Esophagus (tissue), 2 donors: Measurements from ENCODE around the gene WSB1. TPM values are rescaled to one million over a fixed set of nuclear protein-coding genes. Genes with fewer than 3 reads are reported as not detected.
A peak's percentile ranks its signal among the peaks of the same experiment; 100 is the strongest.

Source experiments
- H3K27ac ChIP-seq, 2 donors: one replicate each; pipeline ENCODE4 v1.5.1; 2013; ENCODE audit warnings: low read depth in 2 of 2, mild to moderate bottlenecking in 2 of 2, inconsistent platforms in 1 of 2, low read length in 1 of 2, moderate library complexity in 1 of 2
- H3K27me3 ChIP-seq, 2 donors: one replicate each; pipeline ENCODE4 v1.6.1; 2013; ENCODE audit warnings: low read length in 2 of 2, control low read depth in 1 of 2, mild to moderate bottlenecking in 1 of 2; ENCODE audit not compliant: insufficient read depth in 2 of 2, control insufficient read depth in 1 of 2
- H3K36me3 ChIP-seq, 2 donors: one replicate each; pipeline ENCODE4 v1.6.1; 2013; ENCODE audit warnings: low read length in 1 of 2; ENCODE audit not compliant: control insufficient read depth in 2 of 2, insufficient read depth in 2 of 2
- H3K4me1 ChIP-seq, 2 donors: one replicate each; pipeline ENCODE4 v1.6.1; 2013; ENCODE audit warnings: low read length in 1 of 2; ENCODE audit not compliant: control insufficient read depth in 2 of 2, insufficient read depth in 2 of 2
- H3K4me3 ChIP-seq, 2 donors: one replicate each; pipeline ENCODE4 v1.5.1; 2013; ENCODE audit warnings: low read length in 2 of 2, mild to moderate bottlenecking in 2 of 2, low read depth in 1 of 2, moderate library complexity in 1 of 2
- H3K9me3 ChIP-seq, 2 donors: one replicate each; pipeline ENCODE4 v1.6.1; 2013; ENCODE audit warnings: mild to moderate bottlenecking in 2 of 2, low read depth in 1 of 2, low read length in 1 of 2, moderate library complexity in 1 of 2; ENCODE audit not compliant: control insufficient read depth in 2 of 2, insufficient read depth in 1 of 2
- WGBS, 2 donors: extraction: QIAGEN DNeasy Blood & Tissue Kit; methylation state at CpG; one replicate each; pipeline ENCODE4 v1.1.7; 2013; 5-methylcytosine and 5-hydroxymethylcytosine counted together
- polyA plus RNA-seq, 2 donors: library from polyadenylated mRNA; stranded (reverse); fragments of 200-250 nt; gene quantifications; one replicate each; pipeline ENCODE4 v1.2.3, GENCODE V29; 2013
- donor health status: healthy with polysubstance abuse.
- donor health status: Bipolar disorder and iron deficiency.

Gene WSB1
- polyA plus RNA-seq, 2 donors, result 64.4 to 67.1 TPM

DNA sequence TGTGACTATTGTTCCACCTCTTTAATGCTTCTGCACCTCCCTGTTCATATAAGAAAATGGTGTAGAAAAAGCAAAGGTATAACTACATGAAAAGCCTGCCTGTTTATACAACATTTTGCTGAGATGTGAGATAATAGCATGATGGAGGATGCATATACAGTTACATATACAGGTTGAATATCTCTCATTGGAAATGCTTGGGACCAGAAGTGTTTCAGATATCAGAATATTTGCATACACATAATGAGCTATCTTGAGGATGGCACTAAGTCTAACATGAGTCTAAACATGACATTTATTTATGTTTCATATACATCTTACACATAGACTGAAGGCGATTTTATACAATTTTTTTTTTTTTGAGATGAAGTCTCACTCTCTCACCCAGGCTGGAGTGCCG, 5.7 kb upstream of the WSB1 start:
- Histone ChIP-seq H3K9me3 (no peaks in the 10 kb centered on the region), H3K4me1 (no peaks in the 10 kb centered on the region), H3K4me3 (no peak overlapping the region), H3K27ac (no peak overlapping the region), H3K36me3 (no peaks in the 10 kb centered on the region), H3K27me3 (no peaks in the 10 kb centered on the region)
- WGBS, 2 donors, result 81 to 89% methylated on average over 2 of the region's 2 CpGs

DNA sequence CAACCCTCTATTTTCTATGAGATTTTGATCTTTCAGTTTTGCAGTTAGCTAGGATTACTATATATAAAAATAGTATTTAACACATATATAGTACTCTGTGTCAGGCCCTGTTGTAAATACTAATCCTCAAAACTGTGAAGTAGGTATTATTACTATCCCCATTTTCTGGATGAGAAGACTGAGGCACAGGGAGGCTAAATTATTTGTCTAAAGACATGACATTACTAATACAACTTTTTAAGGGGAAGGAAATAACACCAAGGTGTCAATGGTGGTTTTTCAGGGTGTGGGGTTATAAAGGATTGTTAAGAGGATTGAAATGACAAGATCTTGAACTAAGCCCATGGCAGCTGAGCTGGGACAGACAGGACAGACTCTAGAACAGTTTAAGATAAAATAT, 4.1 kb upstream of the WSB1 start:
- H3K36me3 ChIP-seq, result no peaks in the 10 kb centered on the region
- H3K27me3 ChIP-seq, result no peaks in the 10 kb centered on the region
- no peak overlapping the region for H3K4me3 ChIP-seq
- no peak overlapping the region for H3K27ac ChIP-seq
- H3K9me3 ChIP-seq, result no peaks in the 10 kb centered on the region
- H3K4me1 ChIP-seq, result peaks cover 0 to 3% of the 10 kb centered on the region in 2 donors

DNA sequence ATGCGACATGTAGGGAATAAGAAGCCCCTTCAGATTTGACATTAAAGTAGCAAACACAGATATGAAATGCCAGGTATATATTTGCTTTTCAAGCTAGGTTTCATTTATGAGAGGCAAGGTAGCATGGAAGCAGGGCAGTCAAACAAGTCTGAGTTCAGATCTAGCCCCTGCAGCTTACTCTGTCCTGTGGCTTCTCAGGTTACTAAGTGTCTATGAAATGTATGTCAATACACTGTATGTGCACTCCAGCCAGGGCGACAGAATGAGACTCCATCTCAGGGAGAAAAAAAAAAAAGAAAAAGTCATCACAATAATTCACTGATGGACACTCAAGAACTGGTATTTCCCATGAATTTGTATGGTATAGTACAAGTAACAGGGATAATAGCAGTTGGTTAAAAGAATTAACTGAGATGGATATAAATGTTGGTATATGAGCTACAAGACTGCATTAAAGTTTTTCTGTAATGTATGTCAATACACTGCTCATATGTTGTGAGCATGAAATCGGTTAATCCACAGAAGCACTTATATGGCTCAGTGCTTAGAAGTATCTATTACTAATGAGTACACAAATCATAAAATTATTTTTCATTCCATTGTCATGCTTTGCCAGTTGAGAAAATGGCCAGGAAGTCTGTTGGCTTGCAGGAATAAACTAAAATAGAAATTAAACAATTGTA, 2.9 kb upstream of the WSB1 start:
- WGBS, 2 donors, result 84 to 94% methylated on average over 3 of the region's 3 CpGs
- H3K27ac ChIP-seq, result no peak overlapping the region
- no peak overlapping the region for H3K4me3 ChIP-seq
- H3K4me1 ChIP-seq, result peaks cover 0 to 3% of the 10 kb centered on the region in 2 donors
- no peaks in the 10 kb centered on the region for H3K9me3 ChIP-seq
- no peaks in the 10 kb centered on the region for H3K27me3 ChIP-seq
- H3K36me3 ChIP-seq, result no peaks in the 10 kb centered on the region

DNA sequence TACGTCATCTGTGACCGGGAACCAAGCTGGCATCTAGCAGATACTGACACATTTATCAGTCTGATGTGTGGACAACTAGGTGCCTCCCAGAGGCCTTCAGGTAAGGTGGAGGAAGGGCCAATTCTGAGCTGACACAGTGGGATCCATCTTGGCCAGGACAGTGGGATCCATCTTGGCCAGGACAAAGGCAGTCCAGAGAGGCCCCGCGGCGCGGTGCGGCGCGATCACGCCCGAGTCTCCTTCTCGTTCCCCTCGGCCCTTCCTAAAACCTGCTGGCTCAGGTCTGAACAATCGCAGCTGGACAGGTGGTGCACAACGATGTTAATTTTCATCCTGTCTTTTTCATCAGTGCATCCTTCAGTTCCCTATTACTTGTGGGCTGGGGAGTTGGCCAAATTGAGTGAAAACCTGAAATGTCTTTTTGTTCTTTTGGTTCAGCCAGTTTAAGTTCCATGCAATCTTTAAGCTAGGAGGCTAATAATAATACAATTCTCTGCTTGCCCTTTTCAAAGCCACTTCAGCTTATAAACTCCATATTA, 486 bp upstream of the WSB1 start:
- Histone ChIP-seq H3K9me3 (no peaks in the 10 kb centered on the region), H3K4me1 (peaks cover 0 to 5% of the 10 kb centered on the region in 2 donors), H3K27me3 (no peaks in the 10 kb centered on the region), H3K4me3 (peak overlapping the region; percentile 96 to 100), H3K27ac (peak overlapping the region; percentile 100), H3K36me3 (no peaks in the 10 kb centered on the region)
- 89 to 91% methylated on average over 15 of the region's 15 CpGs for WGBS, 2 donors

DNA sequence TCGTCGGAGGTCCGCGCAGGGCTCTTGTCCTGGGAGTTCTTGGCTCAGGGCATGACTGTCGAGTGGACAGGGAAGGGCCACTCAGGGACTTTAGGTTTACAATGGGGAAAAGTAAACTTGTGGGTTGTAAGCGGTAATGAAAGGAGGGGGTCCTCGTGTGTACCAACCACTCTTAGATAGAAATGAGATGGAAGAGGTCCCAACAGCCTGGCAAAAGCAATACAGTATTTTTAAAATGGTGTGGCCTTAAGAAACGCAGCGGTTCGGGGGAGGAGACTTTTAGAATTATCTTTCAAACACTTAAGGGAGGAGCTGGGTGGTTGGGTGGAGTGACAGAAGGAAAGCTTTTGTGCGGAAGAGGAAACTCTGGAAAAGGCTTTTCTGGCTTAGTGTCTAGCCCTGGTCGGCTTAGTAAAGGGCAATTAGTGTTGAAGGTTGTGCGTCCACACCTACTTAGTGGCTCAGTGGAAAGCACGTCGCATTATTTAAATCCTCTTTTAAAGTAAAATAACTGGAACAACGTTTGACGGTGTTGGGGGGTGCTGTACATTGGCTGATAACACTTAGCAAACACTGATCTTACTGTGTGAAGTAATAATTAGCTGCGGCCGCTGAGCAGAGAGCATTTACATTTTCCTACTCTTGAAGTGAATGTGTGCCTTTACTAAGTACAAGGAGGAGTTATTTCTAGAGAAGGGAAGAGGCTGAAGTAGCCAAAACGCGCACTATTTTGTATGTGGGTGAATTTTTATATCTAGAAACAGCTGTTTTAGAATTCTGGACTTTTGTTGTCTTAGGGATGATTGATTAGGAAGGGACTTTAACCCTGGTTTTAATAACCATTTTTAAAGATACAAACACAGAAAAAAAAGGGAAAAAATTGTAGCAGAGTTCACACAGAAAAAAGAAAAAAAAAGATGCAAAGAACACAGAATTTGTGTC, 1.0 kb downstream of the WSB1 start:
- Histone ChIP-seq H3K27ac (peak overlapping the region; percentile 100), H3K9me3 (no peaks in the 10 kb centered on the region), H3K36me3 (no peaks in the 10 kb centered on the region), H3K4me1 (peaks cover 2 to 7% of the 10 kb centered on the region in 2 donors), H3K27me3 (no peaks in the 10 kb centered on the region), H3K4me3 (peak overlapping the region; percentile 96 to 100)
- WGBS, 2 donors, result 0% methylated on average over 21 of the region's 21 CpGs

DNA sequence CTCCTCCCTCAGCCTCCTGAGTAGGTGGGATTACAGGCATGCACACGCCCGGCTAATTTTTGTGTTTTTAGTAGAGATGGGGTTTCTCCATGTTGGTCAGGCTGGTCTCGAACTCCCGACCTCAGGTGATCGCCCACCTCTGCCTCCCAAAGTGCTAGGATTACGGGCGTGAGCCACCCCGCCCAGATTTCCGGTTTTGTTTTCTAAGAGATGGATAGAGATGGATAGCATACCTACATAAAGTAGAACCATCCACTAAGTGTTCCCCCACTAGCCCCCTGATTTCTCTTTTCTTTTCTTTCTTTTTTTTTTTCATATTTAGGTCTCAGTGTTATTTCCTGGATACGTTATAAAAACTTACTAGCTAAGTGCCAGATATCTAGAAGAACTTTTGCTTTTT, 2.0 kb downstream of the WSB1 start:
- peak overlapping the region; percentile 40 to 100 for H3K4me3 ChIP-seq
- H3K27me3 ChIP-seq, result no peaks in the 10 kb centered on the region
- no peaks in the 10 kb centered on the region for H3K36me3 ChIP-seq
- peaks cover 2 to 7% of the 10 kb centered on the region in 2 donors for H3K4me1 ChIP-seq
- WGBS, 2 donors, result 6 to 11% methylated on average over 10 of the region's 10 CpGs
- peak overlapping the region in 1 of 2 donors; percentile 74 for H3K27ac ChIP-seq
- H3K9me3 ChIP-seq, result no peaks in the 10 kb centered on the region

DNA sequence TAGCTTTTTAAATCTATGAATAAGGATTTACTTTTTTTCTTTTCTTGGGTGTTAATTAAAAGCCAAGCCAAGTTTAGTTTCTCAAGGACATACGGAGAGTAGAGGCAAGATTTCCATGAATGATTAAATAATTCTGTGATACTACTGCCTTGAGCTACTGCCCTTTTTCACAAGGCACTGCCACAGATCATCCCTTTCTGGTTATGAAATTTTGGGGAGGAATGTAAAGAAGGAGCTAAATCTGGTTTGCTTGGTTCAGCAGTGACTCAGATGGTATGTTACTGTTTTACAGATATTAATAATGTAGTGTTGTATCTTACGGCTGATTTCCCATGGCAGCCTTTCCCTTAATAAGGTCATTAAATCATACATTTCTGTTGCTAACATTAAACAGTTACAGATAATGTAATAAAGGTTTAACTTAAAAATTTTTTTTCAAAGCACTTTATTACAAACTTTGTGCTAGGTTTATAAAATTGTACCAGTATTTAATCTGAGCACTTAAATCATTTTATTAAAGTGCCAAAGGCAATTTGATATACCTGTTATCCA, 2.6 kb downstream of the WSB1 start:
- WGBS, 2 donors, result 2 to 5% methylated on average over 2 of the region's 2 CpGs
- H3K27me3 ChIP-seq, result no peaks in the 10 kb centered on the region
- H3K4me3 ChIP-seq, result peak overlapping the region in 1 of 2 donors; percentile 100
- H3K27ac ChIP-seq, result no peak overlapping the region
- peaks cover 2 to 7% of the 10 kb centered on the region in 2 donors for H3K4me1 ChIP-seq
- no peaks in the 10 kb centered on the region for H3K36me3 ChIP-seq
- H3K9me3 ChIP-seq, result no peaks in the 10 kb centered on the region

DNA sequence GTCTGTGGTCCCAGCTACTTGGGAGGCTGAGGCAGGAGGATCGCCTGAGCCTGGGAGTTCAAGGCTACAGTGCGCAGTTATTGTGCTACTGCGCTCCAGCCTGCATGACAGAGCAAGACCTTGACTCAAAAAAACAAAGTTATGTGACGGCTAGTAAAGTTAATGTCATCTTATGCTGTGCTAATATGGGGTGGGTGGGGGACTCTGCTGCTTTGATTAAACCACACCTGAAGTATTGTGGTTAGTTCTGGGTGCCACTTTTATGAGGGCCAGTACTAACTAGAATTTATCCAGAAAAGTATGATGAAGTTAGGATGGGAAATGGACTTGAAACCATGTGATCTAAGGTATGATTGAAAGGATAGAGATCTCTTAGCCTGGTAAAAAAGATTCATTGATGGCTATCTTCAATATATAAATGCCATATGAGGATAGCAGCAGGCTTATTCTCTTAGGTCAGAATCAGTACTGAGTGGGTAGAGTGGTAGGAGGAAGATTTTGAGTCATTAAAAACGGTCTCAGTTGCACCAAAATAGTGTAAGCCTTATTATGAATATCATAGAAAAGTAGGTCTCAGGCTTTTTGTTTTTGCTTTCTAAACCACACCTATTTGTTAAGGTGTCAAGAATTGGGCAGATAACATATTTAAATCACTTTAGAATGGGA, 5.6 kb downstream of the WSB1 start:
- Histone ChIP-seq H3K27ac (no peak overlapping the region), H3K36me3 (no peaks in the 10 kb centered on the region), H3K27me3 (no peaks in the 10 kb centered on the region), H3K9me3 (no peaks in the 10 kb centered on the region), H3K4me1 (peaks cover 2 to 5% of the 10 kb centered on the region in 2 donors), H3K4me3 (no peak overlapping the region)
- 78% methylated on average over 5 of the region's 5 CpGs for WGBS, 2 donors

DNA sequence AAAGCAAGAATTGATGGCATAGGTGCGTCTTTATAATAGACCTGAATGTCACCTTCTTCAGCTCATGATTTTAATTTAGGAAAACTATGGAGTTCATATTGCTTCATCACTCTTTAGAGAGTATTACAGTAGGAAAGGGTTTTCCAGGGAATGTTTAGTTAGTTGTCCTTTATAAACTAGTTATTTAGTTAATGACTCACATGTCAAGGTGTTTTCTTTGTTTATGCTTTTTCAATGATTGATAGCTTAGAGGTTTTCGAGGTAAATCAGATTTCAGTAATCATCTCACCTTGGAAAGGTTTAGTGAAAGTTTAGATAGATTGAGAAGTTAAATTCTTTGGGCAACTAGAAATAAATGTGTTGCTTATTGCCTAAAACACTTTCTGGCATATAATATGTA, 9.8 kb downstream of the WSB1 start:
- H3K36me3 ChIP-seq, result peaks cover 2 to 5% of the 10 kb centered on the region in 2 donors
- peaks cover 2 to 3% of the 10 kb centered on the region in 2 donors for H3K4me1 ChIP-seq

More for the DNA sequence above, 9.8 kb downstream of the WSB1 start:
- 57 to 65% methylated on average over 2 of the region's 2 CpGs for WGBS, 2 donors
- H3K27ac ChIP-seq, result no peak overlapping the region
- no peak overlapping the region for H3K4me3 ChIP-seq
- H3K27me3 ChIP-seq, result no peaks in the 10 kb centered on the region
- no peaks in the 10 kb centered on the region for H3K9me3 ChIP-seq
